Natural killer cell treated with Interleukin-12 subunit alpha and Interleukin-12 subunit beta and Interleukin-15 and Interleukin-18, amount 100 ng/mL, for 72 hours (primary cell): ENCODE results near the gene MCC. TPM values are rescaled to one million over a fixed set of nuclear protein-coding genes. Genes with fewer than 3 reads are reported as not detected.
"Not testable (repeated sequence)": the region's sequence is repeated elsewhere in the genome, so short reads cannot be mapped to it uniquely, and the experiment has no call there.

Experiments used
- ATAC-seq, 2 donors: fragments of 150-1000 bp; cut with Tn5 transposase in 1 of 2; sonication (Bioruptor Pico), chemical (Tn5 transposase) in 1 of 2; 2 replicates each; pipeline ENCODE4 v1.10.0; 2021
- DNase-seq: peaks from one replicate; pipeline ENCODE4 v3.0.0; 2022; ENCODE audit warnings: low spot score
- H3K27ac Mint-ChIP-seq, 2 donors: 1 replicate in 1 of 2; 2 replicates in 1 of 2; pipeline ENCODE4 v1.8.0; 2022; ENCODE audit warnings: mixed read lengths in 2 of 2, mild to moderate bottlenecking in 1 of 2, moderate library complexity in 1 of 2
- H3K27me3 Mint-ChIP-seq, 2 donors: 1 replicate in 1 of 2; 2 replicates in 1 of 2; pipeline ENCODE4 v1.8.0; 2022; ENCODE audit warnings: mixed read lengths in 2 of 2
- H3K36me3 Mint-ChIP-seq: one replicate; pipeline ENCODE4 v1.8.0; 2022; ENCODE audit warnings: mixed read lengths
- H3K4me1 Mint-ChIP-seq, 2 donors: 1 replicate in 1 of 2; 2 replicates in 1 of 2; pipeline ENCODE4 v1.8.0; 2022; ENCODE audit warnings: low read depth in 2 of 2, mixed read lengths in 2 of 2, mild to moderate bottlenecking in 1 of 2
- H3K4me3 Mint-ChIP-seq: one replicate; pipeline ENCODE4 v1.8.0; 2022; ENCODE audit warnings: mixed read lengths
- H3K9me3 Mint-ChIP-seq: 2 replicates; pipeline ENCODE4 v1.8.0; 2022; ENCODE audit warnings: mixed read lengths
- total RNA-seq, 2 donors: library from RNA; stranded (reverse); gene quantifications; one replicate each; pipeline ENCODE4 v1.2.3, GENCODE V29; 2022

The MCC gene
- total RNA-seq, 2 donors from 2014 or later = 0.45 to 3.8 TPM

- no peak for DNase-seq
- no peak for ATAC-seq
- Mint-ChIP-seq H3K4me1 (no peaks in the 10 kb centered on the region), H3K36me3 (no peaks in the 10 kb centered on the region), H3K9me3 (no peaks in the 10 kb centered on the region), H3K4me3 (no peak overlapping the region), H3K27me3 (peaks cover 0 to 7% of the 10 kb centered on the region in 2 donors), H3K27ac (no peak overlapping the region)
These were observed 54.2 kb downstream of the MCC start for GRCh38 chr5:113433862-113434612.

- Mint-ChIP-seq H3K27ac (no peak overlapping the region), H3K36me3 (no peaks in the 10 kb centered on the region), H3K4me3 (no peak overlapping the region), H3K27me3 (peaks cover 0 to 6% of the 10 kb centered on the region in 2 donors), H3K4me1 (no peaks in the 10 kb centered on the region), H3K9me3 (no peaks in the 10 kb centered on the region)
- no peak for ATAC-seq
- no peak for DNase-seq
These were observed 55.2 kb downstream of the MCC start for GRCh38 chr5:113433071-113433470.

GRCh38 chr5:113427871-113428574 lies 60.2 kb downstream of the MCC start:
- ATAC-seq = no peak
- no peaks in the 10 kb centered on the region for H3K9me3 Mint-ChIP-seq
- no peak overlapping the region for H3K27ac Mint-ChIP-seq
- no peak overlapping the region for H3K4me3 Mint-ChIP-seq
- no peaks in the 10 kb centered on the region for H3K36me3 Mint-ChIP-seq
- no peaks in the 10 kb centered on the region for H3K4me1 Mint-ChIP-seq
- DNase-seq = no peak
- peaks cover 0 to 3% of the 10 kb centered on the region in 2 donors for H3K27me3 Mint-ChIP-seq

GRCh38 chr5:113425909-113426308 lies 62.3 kb downstream of the MCC start:
- H3K27me3 Mint-ChIP-seq = peaks cover 9 to 15% of the 10 kb centered on the region in 2 donors
- H3K9me3 Mint-ChIP-seq = no peaks in the 10 kb centered on the region
- H3K4me1 Mint-ChIP-seq = no peaks in the 10 kb centered on the region
- ATAC-seq = no peak
- H3K27ac Mint-ChIP-seq = no peak overlapping the region
- no peak overlapping the region for H3K4me3 Mint-ChIP-seq
- no peak for DNase-seq
- no peaks in the 10 kb centered on the region for H3K36me3 Mint-ChIP-seq

GRCh38 chr5:113421693-113422092 lies 66.6 kb downstream of the MCC start:
- no peak for ATAC-seq
- H3K27me3 Mint-ChIP-seq = peaks cover 6 to 15% of the 10 kb centered on the region in 2 donors
- H3K36me3 Mint-ChIP-seq = no peaks in the 10 kb centered on the region
- H3K9me3 Mint-ChIP-seq = no peaks in the 10 kb centered on the region
- DNase-seq = no peak
- H3K4me1 Mint-ChIP-seq = no peaks in the 10 kb centered on the region
- H3K27ac Mint-ChIP-seq = no peak overlapping the region
- no peak overlapping the region for H3K4me3 Mint-ChIP-seq

- Mint-ChIP-seq H3K27me3 (peaks cover 11 to 12% of the 10 kb centered on the region in 2 donors), H3K4me3 (no peak overlapping the region), H3K36me3 (no peaks in the 10 kb centered on the region), H3K4me1 (no peaks in the 10 kb centered on the region), H3K27ac (no peak overlapping the region), H3K9me3 (no peaks in the 10 kb centered on the region)
- DNase-seq (no peak), ATAC-seq (no peak)
These were observed 82.7 kb downstream of the MCC start for GRCh38 chr5:113405530-113405929.

GRCh38 chr5:113404269-113404668 lies 84.0 kb downstream of the MCC start:
- Mint-ChIP-seq H3K4me3 (no peak overlapping the region), H3K9me3 (no peaks in the 10 kb centered on the region), H3K27me3 (peaks cover 11 to 12% of the 10 kb centered on the region in 2 donors), H3K4me1 (no peaks in the 10 kb centered on the region), H3K36me3 (no peaks in the 10 kb centered on the region), H3K27ac (no peak overlapping the region)
- no peak for DNase-seq
- ATAC-seq = no peak

GRCh38 chr5:113397986-113398385 lies 90.3 kb downstream of the MCC start:
- not testable (repeated sequence) for H3K4me3 Mint-ChIP-seq, H3K27ac Mint-ChIP-seq, H3K4me1 Mint-ChIP-seq, H3K36me3 Mint-ChIP-seq, DNase-seq, ATAC-seq, H3K9me3 Mint-ChIP-seq
- peaks cover 22 to 30% of the 10 kb centered on the region in 2 donors for H3K27me3 Mint-ChIP-seq

GRCh38 chr5:113397046-113397445 lies 91.2 kb downstream of the MCC start:
- Mint-ChIP-seq H3K4me1 (no peaks in the 10 kb centered on the region), H3K4me3 (no peak overlapping the region), H3K27me3 (peaks cover 25 to 32% of the 10 kb centered on the region in 2 donors), H3K36me3 (no peaks in the 10 kb centered on the region), H3K27ac (no peak overlapping the region), H3K9me3 (no peaks in the 10 kb centered on the region)
- no peak for DNase-seq
- no peak for ATAC-seq

- Mint-ChIP-seq H3K4me1 (no peaks in the 10 kb centered on the region), H3K27ac (no peak overlapping the region), H3K36me3 (no peaks in the 10 kb centered on the region), H3K4me3 (no peak overlapping the region), H3K27me3 (peaks cover 35 to 49% of the 10 kb centered on the region in 2 donors), H3K9me3 (no peaks in the 10 kb centered on the region)
- ATAC-seq (no peak), DNase-seq (no peak)
These were observed 93.6 kb downstream of the MCC start for GRCh38 chr5:113394658-113395057.

GRCh38 chr5:113390224-113390623 lies 98.0 kb downstream of the MCC start:
- ATAC-seq = no peak

GRCh38 chr5:113389116-113389515 lies 99.1 kb downstream of the MCC start:
- Mint-ChIP-seq H3K27ac (no peak overlapping the region), H3K27me3 (peaks cover 42 to 52% of the 10 kb centered on the region in 2 donors), H3K36me3 (no peaks in the 10 kb centered on the region), H3K9me3 (no peaks in the 10 kb centered on the region), H3K4me1 (no peaks in the 10 kb centered on the region), H3K4me3 (no peak overlapping the region)
- ATAC-seq (no peak), DNase-seq (no peak)

More at GRCh38 chr5:113390224-113390623, 98.0 kb downstream of the MCC start:
- no peak for DNase-seq
- Mint-ChIP-seq H3K4me1 (no peaks in the 10 kb centered on the region), H3K9me3 (no peaks in the 10 kb centered on the region), H3K27me3 (peaks cover 47 to 55% of the 10 kb centered on the region in 2 donors), H3K27ac (no peak overlapping the region), H3K4me3 (no peak overlapping the region), H3K36me3 (no peaks in the 10 kb centered on the region)

- Mint-ChIP-seq H3K4me3 (no peak overlapping the region), H3K27me3 (peaks cover 40 to 53% of the 10 kb centered on the region in 2 donors), H3K27ac (no peak overlapping the region), H3K36me3 (no peaks in the 10 kb centered on the region), H3K9me3 (no peaks in the 10 kb centered on the region), H3K4me1 (no peaks in the 10 kb centered on the region)
- DNase-seq (no peak), ATAC-seq (no peak)
These were observed 100.4 kb downstream of the MCC start for GRCh38 chr5:113387844-113388243.

GRCh38 chr5:113384782-113385285 lies 103.4 kb downstream of the MCC start:
- Mint-ChIP-seq H3K9me3 (no peaks in the 10 kb centered on the region), H3K36me3 (no peaks in the 10 kb centered on the region), H3K27me3 (peaks cover 49 to 56% of the 10 kb centered on the region in 2 donors), H3K27ac (no peak overlapping the region), H3K4me1 (peaks cover 10 to 11% of the 10 kb centered on the region in 2 donors), H3K4me3 (no peak overlapping the region)
- no peak for ATAC-seq
- no peak for DNase-seq
